Measurements from ENCODE around the gene TFR2. TPM values are rescaled to one million over a fixed set of nuclear protein-coding genes. Genes with fewer than 3 reads are reported as not detected.
A peak's percentile ranks its signal among the peaks of the same experiment; 100 is the strongest.

Gene TFR2
- total RNA-seq, 1 donor from 2014 or later: 2.9 TPM

GRCh38 chr7:100620804-100621203, 20.5 kb downstream of the TFR2 start:
- FAIRE-seq: no peak
- no peak for DNase-seq (ENCODE audit: low spot score in 2 of 2)

- DNase-seq (ENCODE audit: low spot score in 2 of 2): no peak
- FAIRE-seq: no peak
Measured at GRCh38 chr7:100620239-100620638, 21.1 kb downstream of the TFR2 start.

DNA sequence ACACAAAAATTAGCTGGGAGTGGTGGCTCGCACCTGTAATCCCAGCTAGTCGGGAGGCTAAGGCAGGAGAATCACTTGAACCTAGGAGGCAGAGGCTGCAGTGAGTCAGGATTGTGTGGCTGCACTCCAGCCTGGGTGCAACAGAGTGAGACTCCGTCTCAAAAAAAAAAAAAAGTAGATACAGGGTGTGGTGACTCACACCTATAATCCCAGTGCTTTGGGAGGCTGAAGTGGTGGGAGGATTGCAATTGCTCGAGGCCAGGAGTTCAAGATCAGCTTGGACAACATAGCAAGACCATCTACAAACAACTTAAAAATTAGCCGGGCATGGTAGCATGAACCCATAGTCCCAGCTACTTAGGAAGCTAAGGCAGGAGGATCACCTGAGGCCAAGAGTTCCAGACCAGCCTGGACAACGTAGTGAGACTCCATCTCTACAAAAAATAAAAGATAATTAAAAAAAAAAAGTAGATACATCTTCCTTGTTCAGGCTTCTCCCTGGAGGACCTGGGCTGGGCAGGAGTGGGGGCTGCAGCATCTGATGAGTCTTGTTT, 27.0 kb downstream of the TFR2 start:
- FAIRE-seq: no peak
- DNase-seq (ENCODE audit: low spot score in 2 of 2): no peak

GRCh38 chr7:100613412-100614175, 27.8 kb downstream of the TFR2 start:
- DNase-seq (ENCODE audit: low spot score in 2 of 2): no peak
- FAIRE-seq: no peak

DNA sequence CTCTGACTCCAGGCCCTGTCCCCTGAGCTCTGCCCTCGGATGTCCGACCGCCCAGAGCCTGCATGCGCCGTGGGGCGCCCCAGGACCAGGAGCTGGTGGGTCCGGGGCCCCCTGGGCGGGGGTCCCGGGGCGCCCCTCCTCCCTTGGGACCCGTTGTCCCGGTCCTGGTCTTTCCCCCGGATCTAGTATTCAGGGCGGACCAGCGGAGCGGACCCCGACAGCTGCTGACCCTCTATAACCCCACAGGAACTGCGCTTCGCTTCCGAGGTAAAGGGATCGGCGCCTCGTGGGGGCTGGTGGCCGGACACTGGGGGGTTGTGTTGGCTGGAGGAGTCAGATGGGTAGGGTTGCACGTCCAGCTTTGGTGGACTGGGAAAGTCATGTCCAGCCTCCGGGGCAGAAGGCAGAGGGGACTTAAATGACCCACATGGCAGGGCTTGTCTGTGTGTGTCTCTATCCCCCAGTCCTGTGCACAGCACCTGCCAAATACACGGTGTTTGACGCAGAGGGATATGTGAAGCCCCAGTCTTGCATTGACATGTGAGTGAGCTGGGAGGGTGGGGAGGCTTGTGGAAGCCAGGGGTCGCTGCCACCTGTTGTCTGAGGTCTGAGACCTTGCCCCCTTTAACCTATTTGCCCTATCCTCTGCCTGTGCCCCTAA, 28.5 kb downstream of the TFR2 start:
- FAIRE-seq (no peak), DNase-seq (ENCODE audit: low spot score in 2 of 2) (no peak)

DNA sequence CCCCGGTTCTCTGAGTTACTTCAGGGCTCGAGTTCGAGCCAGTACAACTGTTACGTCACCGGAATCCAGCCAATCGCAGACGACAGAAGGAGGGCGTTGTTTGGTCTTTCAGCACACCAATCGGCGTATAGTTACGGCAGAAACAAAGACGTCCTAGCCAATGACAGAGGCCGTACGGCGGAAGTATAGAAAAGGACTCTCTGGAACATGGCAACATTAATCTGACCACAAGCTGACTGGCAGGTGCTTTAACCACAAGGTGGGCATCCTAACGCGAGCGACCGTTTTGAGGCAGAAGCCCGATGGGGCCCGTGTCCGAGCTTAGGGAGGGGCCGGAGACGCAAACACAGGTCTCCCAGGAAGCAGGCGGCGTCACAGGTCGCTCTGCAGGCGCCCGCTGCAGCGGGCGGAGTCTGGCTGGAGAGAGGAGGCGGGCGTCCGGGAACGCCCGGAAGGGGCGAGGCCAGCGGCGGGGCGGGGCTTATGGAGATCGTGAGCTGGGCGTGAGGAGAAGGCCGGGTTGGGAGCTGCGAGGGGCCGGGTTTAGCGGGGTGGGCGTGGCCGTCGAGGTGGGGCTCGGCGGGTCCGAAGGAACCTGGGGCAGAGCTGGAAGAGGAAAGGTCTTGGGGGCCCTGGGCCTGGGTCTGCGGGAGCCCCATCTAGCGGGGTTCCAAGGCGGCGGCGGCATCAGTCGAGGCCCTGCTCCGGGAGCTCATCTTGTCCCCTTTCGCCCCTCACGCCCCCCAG, 29.2 kb downstream of the TFR2 start, which contains the start of gene MOSPD3:
Gene MOSPD3 (plus strand): TSS at position 558 of the 747 bp plus-strand sequence. CDS start 252 bp downstream, outside the sequence.
- FAIRE-seq (peak; percentile 98), DNase-seq (ENCODE audit: low spot score in 2 of 2) (peak; percentile 99)

- DNase-seq (ENCODE audit: low spot score in 2 of 2): no peak
- FAIRE-seq: no peak
Measured at GRCh38 chr7:100609958-100610357, 31.4 kb downstream of the TFR2 start.

DNA sequence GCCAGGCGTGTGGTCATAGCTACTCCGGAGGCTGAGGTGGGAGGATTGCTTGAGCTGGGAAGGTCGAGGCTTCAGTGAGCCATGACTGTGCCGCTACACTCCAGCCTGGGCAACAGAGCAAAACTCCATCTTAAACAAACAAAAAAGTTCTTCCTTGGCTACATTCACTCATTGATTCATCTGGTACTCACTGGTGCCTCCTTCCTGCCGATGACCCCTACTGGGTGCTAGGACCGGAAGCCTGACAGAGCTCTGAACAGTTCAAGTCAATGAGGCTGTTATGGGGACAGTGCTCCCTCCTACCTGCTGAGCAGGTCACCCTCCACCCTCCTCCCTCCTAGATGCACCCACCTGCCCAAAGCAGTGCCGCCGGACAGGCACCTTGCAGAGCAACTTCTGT, 34.2 kb downstream of the TFR2 start:
- FAIRE-seq (no peak), DNase-seq (ENCODE audit: low spot score in 2 of 2) (no peak)

DNA sequence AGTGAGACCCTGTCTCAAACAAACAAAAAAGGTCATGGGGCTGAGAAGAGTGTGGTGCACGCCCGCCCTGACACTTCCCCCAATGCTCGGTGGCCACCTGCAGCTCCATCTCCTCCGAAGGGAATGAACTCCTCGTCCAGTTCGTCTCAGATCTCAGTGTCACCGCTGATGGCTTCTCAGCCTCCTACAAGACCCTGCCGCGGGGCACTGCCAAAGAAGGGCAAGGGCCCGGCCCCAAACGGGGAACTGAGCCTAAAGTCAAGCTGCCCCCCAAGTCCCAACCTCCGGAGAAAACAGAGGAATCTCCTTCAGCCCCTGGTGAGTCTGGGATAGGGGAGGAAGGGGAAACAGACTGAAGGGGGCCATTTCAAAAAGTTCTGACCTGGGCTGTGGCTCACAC, 35.0 kb downstream of the TFR2 start:
- FAIRE-seq (no peak), DNase-seq (ENCODE audit: low spot score in 2 of 2) (no peak)

DNA sequence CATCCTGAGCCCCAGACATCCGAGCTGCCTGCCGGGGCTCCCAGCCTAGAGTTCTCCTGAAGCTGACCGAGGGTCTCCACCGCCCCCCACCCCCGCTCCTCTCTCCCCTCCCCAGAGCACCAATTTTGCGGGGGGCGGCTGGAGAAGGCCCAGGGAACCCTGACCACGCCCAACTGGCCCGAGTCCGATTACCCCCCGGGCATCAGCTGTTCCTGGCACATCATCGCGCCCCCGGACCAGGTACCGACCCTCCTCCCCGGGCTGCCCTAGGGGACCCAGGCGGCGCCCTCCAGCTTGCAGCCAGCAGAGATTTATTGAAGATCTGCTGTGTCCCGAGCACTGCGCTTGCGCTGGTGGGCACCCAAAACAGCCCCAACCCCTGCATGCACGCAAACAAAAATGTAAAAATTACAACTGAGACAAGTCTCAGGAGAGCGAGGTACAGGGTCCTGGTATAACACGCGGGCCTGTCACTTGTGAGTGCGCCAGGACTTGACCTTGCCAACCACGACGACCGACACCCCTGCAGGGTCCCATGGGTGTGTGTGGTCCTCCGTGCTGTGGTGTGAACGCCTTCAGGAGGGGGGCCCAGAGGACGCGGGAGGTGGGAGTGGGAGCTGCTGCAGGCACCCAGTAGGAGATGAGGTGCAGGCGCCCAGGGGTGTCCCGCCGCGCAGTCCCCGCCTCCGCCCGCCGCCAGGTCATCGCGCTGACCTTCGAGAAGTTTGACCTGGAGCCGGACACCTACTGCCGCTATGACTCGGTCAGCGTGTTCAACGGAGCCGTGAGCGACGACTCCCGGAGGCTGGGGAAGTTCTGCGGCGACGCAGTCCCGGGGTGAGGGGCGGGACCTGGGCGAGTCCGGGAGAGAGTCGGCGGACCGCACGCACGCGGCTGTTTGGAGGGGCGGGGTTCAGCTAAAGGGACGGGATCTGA, 36.1 kb downstream of the TFR2 start:
- FAIRE-seq: no peak
- DNase-seq (ENCODE audit: low spot score in 2 of 2): peak in 1 of 2 donors; percentile 60

- FAIRE-seq: no peak
- DNase-seq (ENCODE audit: low spot score in 2 of 2): peak; percentile 75 to 84
Measured at GRCh38 chr7:100604028-100604975, 37.0 kb downstream of the TFR2 start.

GRCh38 chr7:100603726-100604027, 37.7 kb downstream of the TFR2 start:
- DNase-seq (ENCODE audit: low spot score in 2 of 2) (peak in 1 of 2 donors; percentile 46), FAIRE-seq (no peak)

DNA sequence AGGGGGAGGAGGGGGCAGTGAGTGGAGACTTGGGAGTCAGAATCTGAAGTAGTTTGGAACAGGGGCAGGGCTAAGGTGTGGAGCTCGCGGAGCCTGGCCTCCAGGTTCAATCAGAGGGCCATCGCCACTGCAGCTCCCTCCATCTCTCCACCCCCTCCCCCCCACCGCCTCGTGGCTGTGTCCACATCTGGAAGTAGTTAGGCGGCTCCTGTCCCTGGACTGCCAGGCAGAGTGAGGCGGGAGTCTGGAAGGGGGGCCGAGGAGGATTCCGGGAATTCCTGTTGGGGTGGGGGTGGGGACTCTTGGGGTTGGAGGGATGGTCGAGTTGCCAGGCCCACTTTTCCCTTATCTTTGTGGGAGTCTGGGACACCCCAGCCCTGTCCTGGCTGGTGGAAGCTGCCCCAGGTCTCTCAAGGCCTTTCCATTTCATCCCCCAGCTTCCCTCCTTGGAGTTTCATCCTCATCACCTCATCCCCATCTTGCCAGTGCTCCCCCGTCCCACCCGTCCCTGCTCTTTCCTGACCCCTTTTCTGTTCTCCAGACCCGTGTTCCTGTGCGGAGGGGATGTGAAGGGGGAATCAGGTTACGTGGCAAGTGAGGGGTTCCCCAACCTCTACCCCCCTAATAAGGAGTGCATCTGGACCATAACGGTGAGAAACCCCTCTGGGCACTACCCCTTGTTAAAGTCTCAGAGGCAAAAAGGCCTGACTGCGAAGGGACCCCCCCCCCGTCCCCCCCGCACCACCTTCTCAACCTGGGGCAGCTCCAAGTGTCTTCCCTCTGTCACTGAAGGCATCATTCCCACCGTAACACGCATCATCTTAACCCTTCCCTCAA, 38.2 kb downstream of the TFR2 start:
- FAIRE-seq: no peak
- peak in 1 of 2 donors; percentile 34 for DNase-seq (ENCODE audit: low spot score in 2 of 2)

- FAIRE-seq: no peak
- no peak for DNase-seq (ENCODE audit: low spot score in 2 of 2)
Measured at GRCh38 chr7:100600730-100601038, 40.7 kb downstream of the TFR2 start.

DNA sequence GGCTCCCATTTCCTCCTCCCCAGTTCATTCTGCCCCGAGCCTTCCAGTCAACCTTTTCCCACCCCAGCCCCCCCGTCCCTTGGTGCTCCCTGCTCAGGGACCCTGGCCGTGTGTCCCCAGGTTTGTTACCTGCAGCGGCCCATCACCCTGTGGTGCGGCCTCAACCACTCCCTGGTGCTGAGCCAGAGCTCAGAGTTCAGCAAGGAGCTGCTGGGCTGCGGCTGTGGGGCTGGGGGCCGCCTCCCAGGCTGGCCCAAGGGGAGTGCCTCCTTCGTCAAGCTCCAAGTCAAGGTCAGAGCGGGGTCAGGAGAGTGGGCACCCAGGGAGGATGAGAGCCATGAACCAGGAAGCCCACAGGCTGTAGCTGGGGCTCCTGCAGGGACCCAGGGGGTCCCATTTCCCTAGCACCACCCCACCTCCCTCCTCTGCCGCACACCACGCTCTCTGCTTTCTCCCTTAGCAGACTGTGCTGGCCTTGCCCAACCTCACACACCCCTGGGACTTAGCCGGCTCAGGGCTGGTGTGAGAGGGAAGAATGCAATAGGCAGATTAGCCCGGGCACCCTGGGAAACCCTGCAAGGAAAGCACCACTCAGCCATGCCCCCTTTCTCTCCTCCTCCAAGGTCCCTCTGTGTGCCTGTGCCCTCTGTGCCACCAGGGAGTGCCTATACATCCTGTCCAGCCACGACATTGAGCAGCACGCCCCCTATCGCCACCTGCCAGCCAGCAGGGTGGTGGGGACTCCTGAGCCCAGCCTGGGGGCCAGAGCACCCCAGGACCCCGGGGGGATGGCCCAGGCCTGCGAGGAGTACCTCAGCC, 41.2 kb downstream of the TFR2 start:
- FAIRE-seq (no peak), DNase-seq (ENCODE audit: low spot score in 2 of 2) (no peak)

GRCh38 chr7:100598425-100598824, 42.9 kb downstream of the TFR2 start:
- FAIRE-seq (no peak), DNase-seq (ENCODE audit: low spot score in 2 of 2) (no peak)

DNA sequence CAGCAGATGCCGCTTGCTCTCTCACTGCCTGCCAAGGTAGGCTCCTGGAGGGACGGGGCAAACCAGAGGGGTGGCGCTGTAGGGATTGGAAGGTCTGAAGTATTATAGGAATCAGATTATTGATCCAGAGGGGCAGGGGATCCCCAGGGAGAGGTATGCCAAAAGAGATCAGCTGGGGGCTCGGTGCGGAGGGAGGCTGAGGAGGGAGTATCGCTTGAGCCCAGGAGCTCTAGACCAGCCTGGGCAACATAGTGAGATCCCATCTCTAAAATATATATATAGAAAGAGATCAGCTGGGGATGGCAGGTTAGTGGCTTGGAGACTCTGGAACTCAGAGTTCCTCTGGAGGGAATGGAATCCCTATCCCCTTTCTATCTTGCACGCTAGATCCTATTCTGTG, 46.2 kb downstream of the TFR2 start:
- DNase-seq (ENCODE audit: low spot score in 2 of 2) (no peak), FAIRE-seq (no peak)
